CD4-positive, alpha-beta T cell (primary cell): ENCODE results near the gene THBS4. TPM values are rescaled to one million over a fixed set of nuclear protein-coding genes. Genes with fewer than 3 reads are reported as not detected.

ENCODE experiments used
- ATAC-seq: fragments of 200-7000 bp; cut with Tn5 transposase; one replicate; pipeline ENCODE4 v1.10.0; 2022; ENCODE audit warnings: mild to moderate bottlenecking; ENCODE audit not compliant: poor library complexity
- CTCF ChIA-PET: fragments of 350-600 bp; sonication (Branson Sonifier 250); formaldehyde crosslinking; loops from one replicate; lab custom pipeline; 2021; ENCODE audit warnings: antibody characterized with exemption, inconsistent platforms; lab: Charles Lee
- POLR2A ChIA-PET: fragments of 350-600 bp; sonication (Branson Sonifier 250); formaldehyde crosslinking; loops from one replicate; lab custom pipeline; 2021; ENCODE audit warnings: antibody characterized with exemption, inconsistent platforms; lab: Charles Lee
- DNase-seq, 14 experiments: peaks; one replicate each; pipeline ENCODE4 v3.0.0-alpha.2; 2013 to 2020; ENCODE audit warnings: mixed read lengths in 2 of 14
- H3K27ac ChIP-seq, 2 donors: one replicate each; pipeline versions ENCODE4 v1.5.1 to v1.7.0; 2013; ENCODE audit warnings: low read length in 2 of 2, low read depth in 1 of 2, mild to moderate bottlenecking in 1 of 2
- H3K27me3 ChIP-seq, 2 experiments: 1 replicate in 1 of 2; 2 replicates in 1 of 2; pipeline versions ENCODE4 v1.6.1 to v1.7.0; 2013; ENCODE audit warnings: low read length in 2 of 2, control low read depth in 1 of 2, mild to moderate bottlenecking in 1 of 2, moderate library complexity in 1 of 2; ENCODE audit not compliant: insufficient read depth in 2 of 2, control insufficient read depth in 1 of 2
- H3K36me3 ChIP-seq: one replicate; pipeline ENCODE4 v1.6.1; 2013; ENCODE audit warnings: low read length, control low read depth; ENCODE audit not compliant: insufficient read depth
- H3K4me1 ChIP-seq: one replicate; pipeline ENCODE4 v1.6.1; 2013; ENCODE audit warnings: low read length, control low read depth; ENCODE audit not compliant: insufficient read depth
- H3K4me3 ChIP-seq: one replicate; pipeline ENCODE4 v1.5.1; 2013; ENCODE audit warnings: mild to moderate bottlenecking, low read length, moderate library complexity
- H3K9me3 ChIP-seq, 2 experiments: 1 replicate in 1 of 2; 2 replicates in 1 of 2; pipeline versions ENCODE4 v1.6.1 to v1.7.0; 2013; ENCODE audit warnings: low read length in 2 of 2, mild to moderate bottlenecking in 2 of 2, control low read depth in 1 of 2, moderate library complexity in 1 of 2; ENCODE audit not compliant: control insufficient read depth in 1 of 2, insufficient read depth in 1 of 2
- H3K27ac Mint-ChIP-seq: one replicate; pipeline ENCODE4 v1.8.0; 2020; ENCODE audit warnings: mixed read lengths
- H3K27me3 Mint-ChIP-seq: one replicate; pipeline ENCODE4 v1.8.0; 2021; ENCODE audit warnings: mixed read lengths
- H3K36me3 Mint-ChIP-seq: one replicate; pipeline ENCODE4 v1.8.0; 2021; ENCODE audit warnings: low read depth, mixed read lengths
- H3K4me1 Mint-ChIP-seq: one replicate; pipeline ENCODE4 v1.8.0; 2021; ENCODE audit warnings: low read depth, mixed read lengths
- H3K4me3 Mint-ChIP-seq: one replicate; pipeline ENCODE4 v1.8.0; 2020; ENCODE audit warnings: mild to moderate bottlenecking, mixed read lengths
- H3K9me3 Mint-ChIP-seq: one replicate; pipeline ENCODE4 v1.8.0; 2020; ENCODE audit warnings: mixed read lengths
- intact Hi-C, 2 experiments: fragments of 100-400 bp; cut with DNase I in 1 of 2; cut with micrococcal nuclease in 1 of 2; formaldehyde crosslinking; loops; one replicate each; pipeline versions ENCODE4 v1.15.1 to v1.9.0; 2023 to 2025; cut with DNase I, micrococcal nuclease
- total RNA-seq, 174 experiments: library from RNA in 2 of 174; stranded (reverse) in 2 of 174; gene quantifications; one replicate each; pipeline ENCODE4 v1.2.3 and lab custom pipeline; 2021 to 2026
- TF ChIP-seq, protein P1 (sequence below): fragments of 200-600 bp; IDR thresholded peaks from one replicate; pipeline ENCODE4 v1.8.0; 2022; ENCODE audit warnings: antibody characterized with exemption, mild to moderate bottlenecking

Gene THBS4
- total RNA-seq, 2 experiments from 2014 or later: 0.47 to 0.85 TPM

DNA sequence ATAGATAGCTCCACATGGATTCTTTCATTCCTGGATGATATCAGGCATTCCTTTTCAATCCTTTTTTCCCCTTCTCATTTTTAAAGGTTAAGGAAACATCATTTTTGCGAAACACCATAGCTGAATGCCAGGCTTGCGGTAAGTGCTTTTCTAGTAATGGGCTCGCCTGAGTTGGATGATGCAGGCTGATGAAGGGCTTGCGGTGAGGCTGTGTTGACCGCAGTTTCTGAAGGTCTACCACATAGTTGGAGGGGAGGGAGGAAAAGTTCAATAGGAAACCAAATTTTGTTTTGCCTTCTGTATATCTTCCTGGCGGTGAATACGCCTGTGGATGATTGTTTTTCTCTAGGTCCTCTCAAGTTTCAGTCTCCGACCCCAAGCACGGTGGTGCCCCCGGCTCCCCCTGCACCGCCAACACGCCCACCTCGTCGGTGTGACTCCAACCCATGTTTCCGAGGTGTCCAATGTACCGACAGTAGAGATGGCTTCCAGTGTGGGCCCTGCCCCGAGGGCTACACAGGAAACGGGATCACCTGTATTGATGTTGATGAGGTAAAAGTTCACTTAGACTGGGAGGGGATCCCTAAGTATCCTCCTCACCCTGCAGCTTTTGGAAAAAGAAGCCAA lies 24.3 kb downstream of the THBS4 start:
- H3K4me3 ChIP-seq: no peak overlapping the region
- TF ChIP-seq, protein P1, sequence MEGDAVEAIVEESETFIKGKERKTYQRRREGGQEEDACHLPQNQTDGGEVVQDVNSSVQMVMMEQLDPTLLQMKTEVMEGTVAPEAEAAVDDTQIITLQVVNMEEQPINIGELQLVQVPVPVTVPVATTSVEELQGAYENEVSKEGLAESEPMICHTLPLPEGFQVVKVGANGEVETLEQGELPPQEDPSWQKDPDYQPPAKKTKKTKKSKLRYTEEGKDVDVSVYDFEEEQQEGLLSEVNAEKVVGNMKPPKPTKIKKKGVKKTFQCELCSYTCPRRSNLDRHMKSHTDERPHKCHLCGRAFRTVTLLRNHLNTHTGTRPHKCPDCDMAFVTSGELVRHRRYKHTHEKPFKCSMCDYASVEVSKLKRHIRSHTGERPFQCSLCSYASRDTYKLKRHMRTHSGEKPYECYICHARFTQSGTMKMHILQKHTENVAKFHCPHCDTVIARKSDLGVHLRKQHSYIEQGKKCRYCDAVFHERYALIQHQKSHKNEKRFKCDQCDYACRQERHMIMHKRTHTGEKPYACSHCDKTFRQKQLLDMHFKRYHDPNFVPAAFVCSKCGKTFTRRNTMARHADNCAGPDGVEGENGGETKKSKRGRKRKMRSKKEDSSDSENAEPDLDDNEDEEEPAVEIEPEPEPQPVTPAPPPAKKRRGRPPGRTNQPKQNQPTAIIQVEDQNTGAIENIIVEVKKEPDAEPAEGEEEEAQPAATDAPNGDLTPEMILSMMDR: no peak
- DNase-seq (no peak), ATAC-seq (no peak)
- intact Hi-C loops: no loop called here
- no peaks in the 10 kb centered on the region for H3K9me3 ChIP-seq
- CTCF ChIA-PET: no interaction called here
- Mint-ChIP-seq H3K9me3 (no peaks in the 10 kb centered on the region), H3K36me3 (peaks cover 6% of the 10 kb centered on the region), H3K27ac (no peak overlapping the region), H3K4me3 (no peak overlapping the region), H3K27me3 (no peaks in the 10 kb centered on the region), H3K4me1 (no peaks in the 10 kb centered on the region)
- H3K27ac ChIP-seq: no peak overlapping the region
- no peaks in the 10 kb centered on the region for H3K4me1 ChIP-seq
- POLR2A ChIA-PET: no interaction called here
- H3K27me3 ChIP-seq: no peaks in the 10 kb centered on the region
- no peaks in the 10 kb centered on the region for H3K36me3 ChIP-seq

DNA sequence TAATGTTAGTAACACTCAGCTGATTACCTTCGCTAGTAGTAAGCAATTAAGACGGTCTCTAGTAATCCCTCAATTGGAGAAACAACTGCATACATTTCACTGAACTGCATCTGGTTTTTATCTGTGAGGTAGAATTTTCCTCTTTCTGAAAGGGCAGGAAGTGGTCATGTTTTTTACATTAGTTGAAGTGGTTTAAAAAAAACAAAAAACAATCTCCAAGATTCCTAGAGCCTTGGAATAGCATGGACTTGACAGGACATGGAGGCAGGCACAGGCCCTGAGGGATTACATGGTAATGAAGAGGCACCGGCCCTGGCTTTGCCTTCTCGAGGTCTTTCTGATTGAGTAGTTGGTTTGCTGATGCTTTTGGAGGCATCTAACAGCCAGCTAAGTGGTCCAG lies 25.8 kb downstream of the THBS4 start:
- intact Hi-C loops: no loop called here
- Histone ChIP-seq H3K4me1 (no peaks in the 10 kb centered on the region), H3K36me3 (no peaks in the 10 kb centered on the region), H3K9me3 (no peaks in the 10 kb centered on the region), H3K4me3 (no peak overlapping the region), H3K27me3 (no peaks in the 10 kb centered on the region), H3K27ac (no peak overlapping the region)
- Mint-ChIP-seq H3K4me3 (no peak overlapping the region), H3K27me3 (no peaks in the 10 kb centered on the region), H3K4me1 (no peaks in the 10 kb centered on the region), H3K36me3 (peaks cover 11% of the 10 kb centered on the region), H3K27ac (no peak overlapping the region), H3K9me3 (no peaks in the 10 kb centered on the region)
- CTCF ChIA-PET: no interaction called here
- POLR2A ChIA-PET: no interaction called here
- TF ChIP-seq, protein P1: no peak
- ATAC-seq (no peak), DNase-seq (no peak)

DNA sequence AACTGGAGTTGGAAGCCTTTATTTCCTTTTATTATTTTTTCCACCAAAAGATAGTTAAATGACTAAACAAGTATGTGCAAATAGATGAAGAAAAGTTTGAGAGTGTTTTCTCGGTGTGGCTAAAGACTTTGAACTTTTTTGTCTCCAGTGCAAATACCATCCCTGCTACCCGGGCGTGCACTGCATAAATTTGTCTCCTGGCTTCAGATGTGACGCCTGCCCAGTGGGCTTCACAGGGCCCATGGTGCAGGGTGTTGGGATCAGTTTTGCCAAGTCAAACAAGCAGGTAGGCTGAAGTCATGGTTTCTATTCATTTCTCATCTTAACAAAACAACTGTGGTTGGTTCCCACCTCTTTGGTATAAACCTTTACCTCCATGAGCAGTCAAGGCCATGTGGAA lies 26.4 kb downstream of the THBS4 start:
- no peaks in the 10 kb centered on the region for H3K9me3 ChIP-seq
- H3K9me3 Mint-ChIP-seq: no peaks in the 10 kb centered on the region
- no peak overlapping the region for H3K27ac ChIP-seq
- no peaks in the 10 kb centered on the region for H3K4me1 ChIP-seq
- ChIA-PET POLR2A (interaction anchor here (0.6 kb wide), 1 partner anchor 82 kb away, joined by 4 read pairs; no protein-coding TSS in a partner anchor), CTCF (interaction anchor here (1.1 kb wide), 1 partner anchor 64 kb away, joined by 3 read pairs; no protein-coding TSS in a partner anchor)
- ATAC-seq (no peak), DNase-seq (no peak)
- no peaks in the 10 kb centered on the region for H3K27me3 Mint-ChIP-seq
- no peak overlapping the region for H3K4me3 ChIP-seq
- peaks cover 11% of the 10 kb centered on the region for H3K36me3 Mint-ChIP-seq
- H3K36me3 ChIP-seq: no peaks in the 10 kb centered on the region
- H3K27ac Mint-ChIP-seq: no peak overlapping the region
- H3K4me1 Mint-ChIP-seq: no peaks in the 10 kb centered on the region
- no peaks in the 10 kb centered on the region for H3K27me3 ChIP-seq
- H3K4me3 Mint-ChIP-seq: no peak overlapping the region
- intact Hi-C loops: no loop called here
- TF ChIP-seq, protein P1: no peak
